Measurements from ENCODE around the gene EPN3.

The EPN3 gene

GRCh38 chr17:50570528-50570927 is 38.0 kb downstream of the EPN3 start:
- DNase-seq (ENCODE audit: extremely low read depth, low read depth), result no peak
- TF ChIP-seq, protein P1, sequence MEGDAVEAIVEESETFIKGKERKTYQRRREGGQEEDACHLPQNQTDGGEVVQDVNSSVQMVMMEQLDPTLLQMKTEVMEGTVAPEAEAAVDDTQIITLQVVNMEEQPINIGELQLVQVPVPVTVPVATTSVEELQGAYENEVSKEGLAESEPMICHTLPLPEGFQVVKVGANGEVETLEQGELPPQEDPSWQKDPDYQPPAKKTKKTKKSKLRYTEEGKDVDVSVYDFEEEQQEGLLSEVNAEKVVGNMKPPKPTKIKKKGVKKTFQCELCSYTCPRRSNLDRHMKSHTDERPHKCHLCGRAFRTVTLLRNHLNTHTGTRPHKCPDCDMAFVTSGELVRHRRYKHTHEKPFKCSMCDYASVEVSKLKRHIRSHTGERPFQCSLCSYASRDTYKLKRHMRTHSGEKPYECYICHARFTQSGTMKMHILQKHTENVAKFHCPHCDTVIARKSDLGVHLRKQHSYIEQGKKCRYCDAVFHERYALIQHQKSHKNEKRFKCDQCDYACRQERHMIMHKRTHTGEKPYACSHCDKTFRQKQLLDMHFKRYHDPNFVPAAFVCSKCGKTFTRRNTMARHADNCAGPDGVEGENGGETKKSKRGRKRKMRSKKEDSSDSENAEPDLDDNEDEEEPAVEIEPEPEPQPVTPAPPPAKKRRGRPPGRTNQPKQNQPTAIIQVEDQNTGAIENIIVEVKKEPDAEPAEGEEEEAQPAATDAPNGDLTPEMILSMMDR (IDR thresholded peaks at IDR 0.05; ENCODE audit: low read depth, low read length, missing control alignments), result no peak
- H3K4me3 ChIP-seq (replicated peaks; ENCODE audit: low read depth, low read length), result no peak overlapping the region

DNA sequence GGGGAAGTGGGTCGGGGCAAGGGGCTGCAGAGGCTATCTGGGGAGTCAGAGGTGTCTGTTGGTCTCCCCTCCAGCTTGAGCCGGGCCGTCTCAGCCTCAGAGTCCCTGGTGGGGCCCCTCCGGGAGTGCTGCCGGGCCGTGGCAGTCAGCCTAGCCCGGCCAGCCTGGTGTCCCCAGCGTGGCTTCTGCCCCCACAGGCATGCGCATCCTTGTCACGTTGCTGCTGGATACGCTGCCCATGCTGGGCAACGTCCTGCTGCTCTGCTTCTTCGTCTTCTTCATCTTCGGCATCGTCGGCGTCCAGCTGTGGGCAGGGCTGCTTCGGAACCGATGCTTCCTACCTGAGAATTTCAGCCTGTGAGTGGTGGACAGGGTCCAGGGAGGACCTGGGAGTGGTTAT is 39.1 kb downstream of the EPN3 start:
- H3K4me3 ChIP-seq (replicated peaks; ENCODE audit: low read depth, low read length), result no peak overlapping the region
- no peak for DNase-seq (ENCODE audit: extremely low read depth, low read depth)
- TF ChIP-seq, protein P1 (IDR thresholded peaks at IDR 0.05; ENCODE audit: low read depth, low read length, missing control alignments), result no peak

- no peak overlapping the region for H3K4me3 ChIP-seq (replicated peaks; ENCODE audit: low read depth, low read length)
- DNase-seq (ENCODE audit: extremely low read depth, low read depth), result no peak
- TF ChIP-seq, protein P1 (IDR thresholded peaks at IDR 0.05; ENCODE audit: low read depth, low read length, missing control alignments), result no peak
Observed at GRCh38 chr17:50572541-50572940, 40.0 kb downstream of the EPN3 start.

DNA sequence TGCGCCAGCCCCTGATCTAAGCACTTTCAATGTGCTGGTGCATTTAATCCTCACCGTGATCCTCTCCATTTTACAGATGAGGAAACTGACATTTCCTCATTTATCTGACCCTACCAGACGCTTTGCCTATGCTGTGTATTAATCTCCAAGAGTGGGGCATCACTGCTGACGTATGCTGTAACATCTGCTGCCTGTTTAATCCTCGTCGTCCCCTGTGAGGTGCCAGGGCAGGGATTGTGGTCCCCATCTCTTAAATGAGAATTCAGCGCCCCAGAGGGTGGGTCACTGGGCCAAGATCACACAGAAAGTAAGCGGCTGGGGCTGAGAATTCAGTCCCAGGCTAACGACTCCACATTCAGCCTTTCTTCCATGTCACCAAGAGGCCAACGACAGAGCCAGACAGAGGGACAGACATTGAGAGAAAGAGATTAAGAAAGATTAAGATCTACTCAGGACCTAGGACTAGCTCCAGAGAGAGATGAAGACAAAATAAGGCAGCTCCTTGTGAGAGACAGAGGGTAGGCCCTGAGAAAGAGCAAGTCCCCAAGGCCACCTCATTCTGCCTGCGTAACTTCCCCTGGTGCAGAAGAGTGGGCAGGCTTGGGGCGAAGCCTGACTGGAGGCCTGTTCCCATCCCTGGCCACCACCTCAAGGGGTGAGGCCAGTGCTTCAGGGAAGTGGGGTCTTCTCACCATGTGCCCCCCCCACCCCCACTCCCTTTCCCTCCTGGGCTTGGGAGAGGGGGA is 41.5 kb downstream of the EPN3 start:
- DNase-seq (ENCODE audit: extremely low read depth, low read depth), result no peak
- TF ChIP-seq, protein P1 (IDR thresholded peaks at IDR 0.05; ENCODE audit: low read depth, low read length, missing control alignments), result no peak
- H3K4me3 ChIP-seq (replicated peaks; ENCODE audit: low read depth, low read length), result no peak overlapping the region

DNA sequence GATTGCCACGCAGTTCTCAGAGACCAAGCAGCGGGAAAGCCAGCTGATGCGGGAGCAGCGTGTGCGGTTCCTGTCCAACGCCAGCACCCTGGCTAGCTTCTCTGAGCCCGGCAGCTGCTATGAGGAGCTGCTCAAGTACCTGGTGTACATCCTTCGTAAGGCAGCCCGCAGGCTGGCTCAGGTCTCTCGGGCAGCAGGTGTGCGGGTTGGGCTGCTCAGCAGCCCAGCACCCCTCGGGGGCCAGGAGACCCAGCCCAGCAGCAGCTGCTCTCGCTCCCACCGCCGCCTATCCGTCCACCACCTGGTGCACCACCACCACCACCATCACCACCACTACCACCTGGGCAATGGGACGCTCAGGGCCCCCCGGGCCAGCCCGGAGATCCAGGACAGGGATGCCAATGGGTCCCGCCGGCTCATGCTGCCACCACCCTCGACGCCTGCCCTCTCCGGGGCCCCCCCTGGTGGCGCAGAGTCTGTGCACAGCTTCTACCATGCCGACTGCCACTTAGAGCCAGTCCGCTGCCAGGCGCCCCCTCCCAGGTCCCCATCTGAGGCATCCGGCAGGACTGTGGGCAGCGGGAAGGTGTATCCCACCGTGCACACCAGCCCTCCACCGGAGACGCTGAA is 43.2 kb downstream of the EPN3 start:
- TF ChIP-seq, protein P1 (IDR thresholded peaks at IDR 0.05; ENCODE audit: low read depth, low read length, missing control alignments), result no peak
- DNase-seq (ENCODE audit: extremely low read depth, low read depth), result no peak
- H3K4me3 ChIP-seq (replicated peaks; ENCODE audit: low read depth, low read length), result no peak overlapping the region

- TF ChIP-seq, protein P1 (IDR thresholded peaks at IDR 0.05; ENCODE audit: low read depth, low read length, missing control alignments), result no peak
- no peak for DNase-seq (ENCODE audit: extremely low read depth, low read depth)
- no peak overlapping the region for H3K4me3 ChIP-seq (replicated peaks; ENCODE audit: low read depth, low read length)
Observed at GRCh38 chr17:50576864-50577263, 44.3 kb downstream of the EPN3 start.

Measured in HFF-Myc (cell line).